Loucy (cell line): ENCODE measurements around the gene PRDM4.

ENCODE experiments used
- CTCF ChIP-seq: fragments of 200-600 bp; sonication (generic); conservative IDR thresholded peaks from 2 replicates; pipeline ENCODE4 v1.5.1; 2014; ENCODE audit warnings: mild to moderate bottlenecking, antibody characterized with exemption, low read length
- EZH2phosphoT487 ChIP-seq: fragments of 200-600 bp; IDR thresholded peaks from 2 replicates; pipeline ENCODE4 v1.6.1; 2018; ENCODE audit warnings: antibody characterized with exemption, mild to moderate bottlenecking, moderate library complexity, borderline replicate concordance

- TF ChIP-seq CTCF (no peak), EZH2phosphoT487 (no peak)
Observed at GRCh38 chr12:107788690-107789458, 27.9 kb upstream of the PRDM4 start.
